H1 (cell line): ENCODE data around the gene APOM. TPM values are rescaled to one million over a fixed set of nuclear protein-coding genes. Genes with fewer than 3 reads are reported as not detected.

Experiments
- CTCF ChIA-PET: fragments of 300-600 bp; sonication (Branson Sonifier 250); formaldehyde crosslinking; loops from one replicate; lab custom pipeline; 2021; ENCODE audit not compliant: partially characterized antibody; lab: Charles Lee
- POLR2A ChIA-PET: fragments of 300-600 bp; sonication (Branson Sonifier 250); formaldehyde crosslinking; loops from one replicate; lab custom pipeline; 2021; ENCODE audit warnings: inconsistent platforms; ENCODE audit not compliant: partially characterized antibody; lab: Charles Lee
- DNase-seq, 2 experiments: peaks; one replicate each; pipeline versions ENCODE4 v3.0.0 to v3.0.0-alpha.2; 2010 to 2022; ENCODE audit warnings: low spot score in 2 of 2, low read depth in 1 of 2, mixed read lengths in 1 of 2
- FAIRE-seq: peaks from 2 replicates; lab custom pipeline; 2011; peaks lifted over from hg19 to GRCh38; lab: Jason Lieb, UNC
- H2AFZ ChIP-seq: 2 replicates; pipeline ENCODE4 v1.8.1; 2012; ENCODE audit warnings: low read length, inconsistent platforms
- H2AK5ac ChIP-seq: 2 replicates; pipeline ENCODE4 v1.6.1; 2013; ENCODE audit warnings: low read depth, low read length
- H2BK120ac ChIP-seq: replicated peaks from 2 replicates; pipeline ENCODE3; 2013; ENCODE audit warnings: low read depth, low read length, inconsistent platforms
- H2BK12ac ChIP-seq: 2 replicates; pipeline ENCODE4 v1.6.1; 2013; ENCODE audit warnings: low read depth, low read length
- H2BK15ac ChIP-seq: 2 replicates; pipeline ENCODE4 v1.6.1; 2013; ENCODE audit warnings: low read length
- H2BK20ac ChIP-seq: 2 replicates; pipeline ENCODE4 v1.6.1; 2013; ENCODE audit warnings: low read length
- H2BK5ac ChIP-seq: 2 replicates; pipeline ENCODE4 v1.6.1; 2013; ENCODE audit warnings: low read depth, low read length
- H3K14ac ChIP-seq: 2 replicates; pipeline ENCODE4 v1.6.1; 2013; ENCODE audit warnings: inconsistent platforms; ENCODE audit not compliant: insufficient read length
- H3K18ac ChIP-seq: 2 replicates; pipeline ENCODE4 v1.6.1; 2013; ENCODE audit warnings: low read length; ENCODE audit errors: extremely low read depth
- H3K23ac ChIP-seq: 2 replicates; pipeline ENCODE4 v1.6.1; 2013; ENCODE audit warnings: inconsistent platforms; ENCODE audit not compliant: insufficient read length
- H3K23me2 ChIP-seq: 2 replicates; pipeline ENCODE4 v1.6.1; 2013; ENCODE audit warnings: low read depth, low read length
- H3K27ac ChIP-seq: 2 replicates; pipeline ENCODE4 v1.6.1; 2011; ENCODE audit warnings: low read depth, low read length, inconsistent platforms
- H3K27me3 ChIP-seq, 4 experiments: replicated peaks in 1 of 4; 1 replicate in 1 of 4; 2 replicates in 3 of 4; pipeline versions ENCODE4 v1.6.1 to v1.8.1; 2011 to 2013; ENCODE audit warnings: low read length in 3 of 4, mild to moderate bottlenecking in 3 of 4, inconsistent platforms in 2 of 4, mixed read lengths in 2 of 4, moderate library complexity in 1 of 4; ENCODE audit not compliant: control insufficient read depth in 3 of 4, insufficient read depth in 3 of 4; ENCODE audit errors: extremely low read depth in 1 of 4
- H3K36me3 ChIP-seq, 4 experiments: 2 replicates each; pipeline versions ENCODE4 v1.6.1 to v1.8.1; 2011 to 2013; ENCODE audit warnings: mild to moderate bottlenecking in 4 of 4, low read length in 3 of 4, moderate library complexity in 2 of 4, control low read depth in 1 of 4, inconsistent platforms in 1 of 4; ENCODE audit not compliant: insufficient read depth in 4 of 4, control insufficient read depth in 2 of 4
- H3K4ac ChIP-seq: replicated peaks from 2 replicates; pipeline ENCODE3; 2013; ENCODE audit warnings: low read length, low read depth, mixed read lengths, inconsistent platforms; ENCODE audit not compliant: insufficient read length
- H3K4me1 ChIP-seq, 4 experiments: replicated peaks in 1 of 4; 1 replicate in 1 of 4; 2 replicates in 3 of 4; pipeline versions ENCODE4 v1.6.1 to v1.8.1; 2011 to 2013; ENCODE audit warnings: low read length in 3 of 4, inconsistent platforms in 2 of 4, mixed read lengths in 1 of 4; ENCODE audit not compliant: insufficient read depth in 4 of 4, control insufficient read depth in 3 of 4
- H3K4me2 ChIP-seq, 2 experiments: 2 replicates each; pipeline versions ENCODE4 v1.6.1 to v1.8.1; 2011 to 2013; ENCODE audit warnings: low read depth in 2 of 2, low read length in 2 of 2, control low read depth in 1 of 2, inconsistent platforms in 1 of 2, mild to moderate bottlenecking in 1 of 2; ENCODE audit not compliant: insufficient read depth in 1 of 2
- H3K4me3 ChIP-seq, 4 experiments: fragments of 200-600, 300-600 bp in 1 of 4; sonication (generic), shearing (Covaris generic), sonication (Bioruptor Twin) in 1 of 4; 2 replicates each; pipeline versions ENCODE4 v1.5.1 to v1.8.1; 2011 to 2016; ENCODE audit warnings: low read length in 4 of 4, low read depth in 3 of 4, control low read depth in 2 of 4, inconsistent platforms in 2 of 4, mild to moderate bottlenecking in 2 of 4, mixed read lengths in 1 of 4, moderate library complexity in 1 of 4; ENCODE audit not compliant: insufficient read depth in 2 of 4; ENCODE audit errors: extremely low read depth in 1 of 4
- H3K56ac ChIP-seq: replicated peaks from 2 replicates; pipeline ENCODE3; 2013; ENCODE audit warnings: low read depth, mild to moderate bottlenecking, mixed read lengths, low read length, inconsistent platforms; ENCODE audit not compliant: insufficient read length
- H3K79me1 ChIP-seq: 2 replicates; pipeline ENCODE4 v1.6.1; 2013; ENCODE audit warnings: low read depth, low read length, control low read depth
- H3K79me2 ChIP-seq, 2 experiments: 2 replicates each; pipeline versions ENCODE4 v1.6.1 to v1.8.1; 2012 to 2013; ENCODE audit warnings: low read length in 2 of 2, mild to moderate bottlenecking in 2 of 2, inconsistent platforms in 1 of 2; ENCODE audit not compliant: insufficient read depth in 2 of 2, control insufficient read depth in 1 of 2
- H3K9ac ChIP-seq, 4 experiments: replicated peaks in 1 of 4; 1 replicate in 1 of 4; 2 replicates in 3 of 4; pipeline versions ENCODE4 v1.6.1 to v1.8.1; 2011 to 2013; ENCODE audit warnings: low read depth in 3 of 4, low read length in 3 of 4, control low read depth in 2 of 4, mild to moderate bottlenecking in 2 of 4, moderate library complexity in 2 of 4, inconsistent platforms in 1 of 4; ENCODE audit errors: extremely low read depth in 1 of 4
- H3K9me3 ChIP-seq, 2 experiments: 2 replicates each; pipeline versions ENCODE4 v1.6.1 to v1.8.1; 2012 to 2013; ENCODE audit warnings: mild to moderate bottlenecking in 2 of 2, moderate library complexity in 2 of 2, control low read depth in 1 of 2, inconsistent platforms in 1 of 2, low read depth in 1 of 2, low read length in 1 of 2, mixed read lengths in 1 of 2; ENCODE audit not compliant: insufficient read depth in 2 of 2
- H4K20me1 ChIP-seq, 2 experiments: replicated peaks in 1 of 2; 2 replicates each; pipeline versions ENCODE3 to v1.8.1; 2011 to 2013; ENCODE audit warnings: inconsistent platforms in 2 of 2, low read length in 2 of 2, mild to moderate bottlenecking in 1 of 2; ENCODE audit not compliant: insufficient read depth in 2 of 2, control insufficient read depth in 1 of 2
- H4K5ac ChIP-seq: 2 replicates; pipeline ENCODE4 v1.6.1; 2013; ENCODE audit warnings: low read length, low read depth, mixed read lengths, inconsistent platforms; ENCODE audit not compliant: insufficient read length
- H4K8ac ChIP-seq: 2 replicates; pipeline ENCODE4 v1.8.0; 2013; ENCODE audit warnings: mild to moderate bottlenecking, moderate library complexity, low read length, inconsistent platforms; ENCODE audit not compliant: insufficient read depth; ENCODE audit errors: extremely low read depth
- H4K91ac ChIP-seq: replicated peaks from 2 replicates; pipeline ENCODE3; 2013; ENCODE audit warnings: low read length, mixed read lengths, inconsistent platforms; ENCODE audit not compliant: insufficient read length
- TEAD4 ChIP-seq: IDR thresholded peaks from 2 replicates; pipeline ENCODE4 v1.6.1; 2012; ENCODE audit warnings: low read depth, low read length, inconsistent platforms, mixed read lengths
- WGBS, 2 experiments: shearing (Covaris generic) in 1 of 2; methylation state at CpG; one replicate each; pipeline versions ENCODE4 v1.1.6 to v1.1.7; 2013 to 2015; ENCODE audit warnings: low lambda C conversion rate in 2 of 2, mixed read lengths in 2 of 2, inconsistent platforms in 1 of 2, low coverage in 1 of 2, missing lambda C conversion rate in 1 of 2; ENCODE audit not compliant: insufficient replicate concordance in 2 of 2, insufficient coverage in 1 of 2, insufficient read length in 1 of 2; ENCODE audit errors: extremely low coverage in 1 of 2, missing lambda C conversion rate in 1 of 2; 5-methylcytosine and 5-hydroxymethylcytosine counted together
- polyA plus RNA-seq, 7 experiments: library from polyadenylated mRNA; depleted of rRNA in 3 of 7; stranded (reverse) in 5 of 7; unstranded in 2 of 7; fragments of >200 nt in 5 of 7; fragments of 200-250 nt in 2 of 7; gene quantifications; 1 replicate in 5 of 7; 2 replicates in 1 of 7; 4 replicates in 1 of 7; pipeline versions ENCODE4 v1.2.1 to v1.2.3, GENCODE V29; 2011 to 2013; ENCODE audit warnings: missing spikeins in 2 of 7, mixed read lengths in 2 of 7
- total RNA-seq: library from RNA; stranded (reverse); fragmentation: NEBNext Ultra II Directional; extraction: Animal tissue kit (Norgen Biotek cat#: 25700); gene quantifications from 2 replicates; pipeline ENCODE4 v1.2.1, GENCODE V29; 2021

Gene APOM
- total and polyA plus RNA-seq, 2 of the 8 experiments (the other 6 are each of a cell fraction or from before 2014, with no cell fraction given), result 3.4 to 12.0 TPM

- no peaks in the 10 kb centered on the region for H3K79me2 ChIP-seq
- DNase-seq (no peak), FAIRE-seq (no peak)
- no peak overlapping the region for H2BK20ac ChIP-seq
- no peak overlapping the region for H3K14ac ChIP-seq
- no peaks in the 10 kb centered on the region for H3K36me3 ChIP-seq
- peaks cover 0 to 4% (median 0%) of the 10 kb centered on the region in 4 experiments; a peak in 1 of 7 replicates for H3K4me1 ChIP-seq
- H4K91ac ChIP-seq, result no peak overlapping the region
- H3K4ac ChIP-seq, result no peak overlapping the region
- no peak overlapping the region for H2AFZ ChIP-seq
- H3K23ac ChIP-seq, result no peak overlapping the region
- H3K4me2 ChIP-seq, result no peak overlapping the region
- no peak overlapping the region for H2BK120ac ChIP-seq
- whole genome bisulfite sequencing, 2 experiments, result 89% methylated on average over 10 of the region's 10 CpGs; no CpG with 5 or more reads in 1 of the 2 experiments
- no peak overlapping the region for H3K27ac ChIP-seq
- no peaks in the 10 kb centered on the region for H4K20me1 ChIP-seq
- no peak overlapping the region for H3K56ac ChIP-seq
- no peak overlapping the region for H2AK5ac ChIP-seq
- H3K79me1 ChIP-seq, result no peaks in the 10 kb centered on the region
- POLR2A ChIA-PET, result no interaction called here
- H3K23me2 ChIP-seq, result peaks cover 5% of the 10 kb centered on the region; the same call in 1 of the 2 replicates
- H2BK5ac ChIP-seq, result no peak overlapping the region
- no peak overlapping the region for H3K9ac ChIP-seq
- no peak overlapping the region for H2BK15ac ChIP-seq
- no peak overlapping the region for H3K18ac ChIP-seq
- H3K27me3 ChIP-seq, result no peaks in the 10 kb centered on the region
- H2BK12ac ChIP-seq, result no peak overlapping the region
- CTCF ChIA-PET, result interaction anchor here (1.6 kb wide), 1 partner anchor 8 kb away, joined by 6 read pairs; the partner anchor contains the start of gene LY6G6D
- H4K5ac ChIP-seq, result no peak overlapping the region
- H4K8ac ChIP-seq, result no peak overlapping the region
- H3K9me3 ChIP-seq, result no peaks in the 10 kb centered on the region
- H3K4me3 ChIP-seq, result no peak overlapping the region
- no peak for TF ChIP-seq TEAD4
Measured at GRCh38 chr6:31707701-31708100, 52.0 kb downstream of the APOM start.
